Activated CD4-positive, alpha-beta T cell treated with anti-CD3 and anti-CD28 coated beads, Interleukin-2, amount 50 U/mL, for 16 hours (primary cell): ENCODE results near the gene GALR2.
"Not testable (repeated sequence)": the region's sequence is repeated elsewhere in the genome, so short reads cannot be mapped to it uniquely, and the experiment has no call there.

Experiments used
- DNase-seq: peaks from one replicate; pipeline ENCODE4 v3.0.0-alpha.2; 2020

Gene GALR2

GRCh38 chr17:76074390-76075363 is at the start of gene GALR2:
Gene GALR2, plus strand, starts transcription at chr17:76074781. Its CDS starts 103 bp downstream, at chr17:76074884.
- DNase-seq: no peak

DNA sequence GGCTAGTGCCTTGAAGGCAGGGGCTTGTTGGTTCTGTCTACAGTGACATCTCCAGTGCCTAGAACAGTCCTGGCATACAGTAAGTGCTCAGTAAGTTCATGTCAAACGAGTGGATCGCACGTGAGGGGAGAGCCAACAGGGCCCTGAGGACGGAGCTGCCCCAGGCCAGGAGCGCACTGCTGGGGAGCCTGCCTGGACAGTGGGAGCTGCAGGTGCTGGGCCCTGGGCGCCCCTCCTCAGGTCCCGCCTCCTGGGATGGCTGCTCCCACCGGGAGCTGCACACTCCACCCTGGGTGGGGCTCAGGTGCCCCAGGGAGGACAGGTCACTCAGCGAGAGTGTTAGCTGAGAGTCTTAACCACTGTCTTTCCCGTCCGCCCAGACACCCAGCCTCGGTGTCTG is 49.3 kb upstream of the GALR2 start:
- DNase-seq: no peak

DNA sequence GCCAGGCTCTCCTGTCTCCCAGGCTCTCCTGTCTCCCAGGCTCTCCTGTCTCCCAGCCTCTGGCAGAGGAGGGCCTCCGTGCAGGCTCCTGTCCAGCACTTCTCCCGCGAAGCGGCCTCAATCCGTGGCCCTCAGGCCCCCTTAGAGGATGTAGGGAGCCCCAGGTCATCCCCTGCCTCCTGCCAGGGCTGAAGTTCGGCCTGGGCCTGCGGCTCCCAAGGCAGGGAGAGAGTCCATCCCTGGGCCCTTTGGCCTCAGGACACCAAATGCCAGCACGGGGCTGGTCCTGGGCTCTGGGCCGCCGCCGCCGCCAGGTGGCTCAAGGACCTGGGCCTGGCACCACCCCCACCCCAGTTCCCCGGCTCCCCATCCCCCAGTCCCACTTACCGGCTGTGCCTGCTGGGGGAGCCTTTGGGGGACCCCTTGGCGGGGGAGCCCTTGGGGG is 47.8 kb upstream of the GALR2 start:
- no peak for DNase-seq

GRCh38 chr17:76027159-76027839 is 47.3 kb upstream of the GALR2 start, which contains the start of gene EVPL:
Gene EVPL, minus strand, starts transcription at chr17:76027306. Its CDS starts 108 bp downstream, at chr17:76027198.
- DNase-seq: no peak

DNA sequence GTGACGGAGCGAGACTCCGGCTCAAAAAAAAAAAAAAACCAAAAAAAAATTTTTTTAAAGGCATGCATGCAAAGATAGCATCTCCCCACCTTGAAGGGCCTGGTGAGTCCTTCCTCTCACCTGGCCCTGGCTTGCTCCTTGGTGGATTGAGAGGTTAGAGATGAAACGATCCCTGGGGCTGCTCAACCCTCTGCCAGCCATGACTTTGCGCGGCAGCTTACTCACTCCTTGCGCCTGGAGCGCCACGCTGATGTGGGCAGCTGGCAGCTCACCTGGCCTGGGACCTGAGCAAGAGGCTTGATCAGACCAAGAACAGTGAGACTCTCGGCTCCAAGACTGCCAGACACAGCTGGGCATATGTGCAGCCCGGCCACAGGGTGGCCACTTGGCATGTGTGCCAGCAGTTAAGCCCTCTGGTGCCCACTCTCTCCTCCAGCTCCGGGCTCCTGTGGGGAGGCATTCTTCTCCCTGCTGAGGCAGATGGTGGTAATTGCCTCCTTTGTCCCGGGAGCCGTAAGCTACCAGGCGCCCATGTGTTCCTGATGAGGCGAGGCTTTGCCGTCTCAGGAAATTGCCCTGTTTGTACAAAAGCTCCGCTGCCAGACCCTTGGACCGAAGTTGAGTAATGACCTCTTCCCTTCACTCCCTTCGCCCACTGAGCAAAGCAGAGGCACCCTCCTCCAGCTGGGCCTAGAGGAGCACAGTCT is 42.4 kb upstream of the GALR2 start:
- no peak for DNase-seq

DNA sequence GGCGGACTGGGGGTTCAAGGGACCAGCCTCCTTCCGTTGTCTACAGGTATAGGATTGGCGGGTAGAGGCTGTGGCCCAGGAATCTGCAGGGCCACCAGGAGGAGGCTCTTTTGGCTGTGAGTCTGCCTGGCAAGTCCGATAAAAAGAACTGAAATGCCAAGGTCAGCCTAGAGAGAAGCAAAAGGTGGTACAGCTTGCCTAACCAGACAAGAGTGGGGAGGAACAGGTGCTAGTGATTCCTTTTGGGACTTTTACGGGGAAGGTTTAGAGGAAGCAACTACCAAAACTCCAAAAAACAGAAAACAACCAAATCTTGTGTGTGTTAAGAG is 41.8 kb upstream of the GALR2 start:
- no peak for DNase-seq

GRCh38 chr17:76033139-76033538 is 41.4 kb upstream of the GALR2 start:
- DNase-seq: no peak

GRCh38 chr17:76034428-76035350 is 39.9 kb upstream of the GALR2 start:
- DNase-seq: no peak

GRCh38 chr17:76036497-76037261 is 37.9 kb upstream of the GALR2 start:
- no peak for DNase-seq

DNA sequence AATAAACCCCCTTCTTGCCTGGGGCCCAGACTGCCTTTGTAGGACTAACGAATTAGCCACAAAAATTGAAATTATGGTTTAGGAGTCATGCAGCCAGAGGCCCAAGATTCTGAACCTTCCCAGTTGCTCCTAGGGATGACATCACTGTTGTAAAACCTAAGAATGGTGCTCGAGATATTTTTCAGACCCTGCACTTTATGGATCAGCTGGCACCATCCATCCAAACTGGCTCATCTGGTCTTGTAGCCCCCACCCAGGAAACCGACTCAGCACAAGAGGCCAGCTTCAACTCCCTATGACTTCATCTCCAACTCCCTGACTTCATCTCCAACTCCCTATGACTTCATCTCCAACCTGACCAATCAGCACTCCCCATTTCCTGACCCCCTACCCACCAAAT is 36.5 kb upstream of the GALR2 start:
- no peak for DNase-seq

DNA sequence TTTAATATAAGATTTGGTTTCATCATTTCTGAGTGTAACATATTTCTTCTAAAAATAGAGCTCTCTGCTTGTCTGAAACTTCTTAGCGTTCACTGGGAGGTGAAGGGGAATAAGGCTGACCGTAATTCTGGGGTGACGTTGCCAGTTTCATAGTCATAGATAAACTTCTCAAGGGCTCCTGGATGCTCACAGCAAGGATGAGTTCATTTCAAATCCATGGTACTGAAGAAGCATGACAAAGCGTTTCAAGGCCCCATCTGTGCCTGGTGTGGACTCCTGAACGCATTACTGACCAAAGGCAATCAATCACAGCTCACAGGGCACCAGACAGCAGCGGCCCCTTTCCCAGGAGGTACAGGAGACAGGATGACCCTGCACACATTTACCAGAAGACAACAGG is 35.5 kb upstream of the GALR2 start:
- no peak for DNase-seq

GRCh38 chr17:76040376-76040775 is 34.2 kb upstream of the GALR2 start:
- no peak for DNase-seq

DNA sequence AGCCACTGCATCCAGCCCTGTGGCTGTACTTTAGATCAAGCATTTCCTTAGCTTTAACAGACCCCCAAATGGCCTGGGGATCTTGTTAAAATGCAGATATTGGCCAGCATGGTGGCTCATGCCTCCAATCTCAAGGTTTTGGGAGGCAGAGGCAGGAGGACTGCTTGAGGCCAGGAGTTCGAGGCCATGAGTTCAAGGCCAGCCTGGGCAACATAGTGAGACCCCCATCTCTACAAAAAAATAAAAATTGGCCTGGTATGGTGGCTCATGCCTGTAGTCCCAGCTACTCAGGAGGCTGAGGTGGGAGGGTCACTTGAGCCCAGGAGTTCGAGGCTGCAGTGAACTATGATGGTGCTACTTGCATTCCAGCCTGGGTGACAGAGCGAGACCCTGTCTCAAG is 31.7 kb upstream of the GALR2 start:
- DNase-seq: not testable (repeated sequence)

GRCh38 chr17:76044475-76045007 is 30.0 kb upstream of the GALR2 start:
- DNase-seq: not testable (repeated sequence)

DNA sequence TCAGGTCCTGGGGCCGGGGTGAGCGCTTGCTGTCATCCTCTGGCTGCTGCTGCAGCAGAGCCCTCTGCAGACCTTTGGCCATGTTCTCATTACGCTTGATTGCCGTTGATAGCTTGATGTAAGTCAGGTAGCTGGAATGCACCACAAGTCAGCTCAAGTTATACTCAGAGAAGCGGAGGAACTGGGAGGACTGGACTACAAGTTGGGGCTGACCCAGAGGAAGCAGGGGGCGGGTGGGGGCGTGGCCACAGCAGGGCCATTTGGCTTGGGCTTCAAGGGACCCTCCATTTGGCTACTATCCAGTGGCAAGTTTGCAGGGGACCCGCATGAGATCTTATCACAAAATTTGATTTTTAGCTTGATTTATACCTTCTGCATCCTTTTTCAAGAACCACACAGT is 28.5 kb upstream of the GALR2 start:
- DNase-seq: no peak

- DNase-seq: no peak
Observed at GRCh38 chr17:76048025-76048605, 26.5 kb upstream of the GALR2 start.

DNA sequence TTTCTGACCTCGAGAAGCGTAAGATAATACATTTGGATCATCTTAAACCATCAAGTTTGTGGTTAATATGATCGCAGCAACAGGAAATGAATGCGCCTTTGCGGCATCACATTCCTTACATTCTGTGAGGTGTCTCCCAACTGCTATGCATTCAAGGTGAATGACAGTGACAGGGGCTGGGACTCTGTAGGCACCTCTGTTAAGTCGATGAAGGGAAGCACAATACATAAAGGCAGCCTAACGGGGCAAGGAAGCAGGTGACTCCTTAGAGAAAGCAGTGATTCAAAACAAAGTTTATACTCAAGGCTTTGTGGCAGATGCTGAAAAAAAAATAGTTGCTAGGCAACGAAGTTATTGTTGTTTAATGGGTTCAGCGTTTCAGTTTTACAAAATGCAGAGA is 25.9 kb upstream of the GALR2 start:
- no peak for DNase-seq

DNA sequence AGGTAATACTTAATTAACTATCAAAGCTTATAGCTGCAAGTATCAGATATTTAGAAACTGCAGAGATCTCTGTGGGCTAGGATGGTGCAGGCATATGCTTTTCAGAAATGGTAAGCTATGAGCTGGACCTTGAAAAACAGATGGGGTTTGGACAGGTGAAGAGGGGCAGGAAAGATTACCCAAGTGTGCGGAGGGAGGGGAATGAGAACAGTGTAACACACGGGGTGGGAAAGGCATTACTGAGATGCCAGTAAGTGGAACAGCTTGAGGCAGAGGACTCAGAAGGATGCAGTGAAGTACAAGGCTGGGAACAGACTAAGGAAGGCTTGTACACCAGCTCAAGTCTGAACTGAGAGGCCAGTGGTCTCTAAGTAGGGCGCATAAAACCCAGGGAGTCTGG is 25.3 kb upstream of the GALR2 start:
- DNase-seq: no peak

- no peak for DNase-seq
Observed at GRCh38 chr17:76049836-76050537, 24.6 kb upstream of the GALR2 start.
